Activated CD8-positive, alpha-beta memory T cell treated with anti-CD3 and anti-CD28 coated beads for 1 hour (primary cell): Measurements from ENCODE around the gene TMEM97.
A peak's percentile ranks its signal among the peaks of the same experiment; 100 is the strongest.
"Not testable (repeated sequence)": the region's sequence is repeated elsewhere in the genome, so short reads cannot be mapped to it uniquely, and the experiment has no call there.

ENCODE experiments used
- DNase-seq, 2 donors: peaks; one replicate each; pipeline ENCODE4 v3.0.0-alpha.2; 2020; ENCODE audit warnings: low read depth in 1 of 2; ENCODE audit errors: extremely low read depth in 1 of 2

Gene TMEM97

DNA sequence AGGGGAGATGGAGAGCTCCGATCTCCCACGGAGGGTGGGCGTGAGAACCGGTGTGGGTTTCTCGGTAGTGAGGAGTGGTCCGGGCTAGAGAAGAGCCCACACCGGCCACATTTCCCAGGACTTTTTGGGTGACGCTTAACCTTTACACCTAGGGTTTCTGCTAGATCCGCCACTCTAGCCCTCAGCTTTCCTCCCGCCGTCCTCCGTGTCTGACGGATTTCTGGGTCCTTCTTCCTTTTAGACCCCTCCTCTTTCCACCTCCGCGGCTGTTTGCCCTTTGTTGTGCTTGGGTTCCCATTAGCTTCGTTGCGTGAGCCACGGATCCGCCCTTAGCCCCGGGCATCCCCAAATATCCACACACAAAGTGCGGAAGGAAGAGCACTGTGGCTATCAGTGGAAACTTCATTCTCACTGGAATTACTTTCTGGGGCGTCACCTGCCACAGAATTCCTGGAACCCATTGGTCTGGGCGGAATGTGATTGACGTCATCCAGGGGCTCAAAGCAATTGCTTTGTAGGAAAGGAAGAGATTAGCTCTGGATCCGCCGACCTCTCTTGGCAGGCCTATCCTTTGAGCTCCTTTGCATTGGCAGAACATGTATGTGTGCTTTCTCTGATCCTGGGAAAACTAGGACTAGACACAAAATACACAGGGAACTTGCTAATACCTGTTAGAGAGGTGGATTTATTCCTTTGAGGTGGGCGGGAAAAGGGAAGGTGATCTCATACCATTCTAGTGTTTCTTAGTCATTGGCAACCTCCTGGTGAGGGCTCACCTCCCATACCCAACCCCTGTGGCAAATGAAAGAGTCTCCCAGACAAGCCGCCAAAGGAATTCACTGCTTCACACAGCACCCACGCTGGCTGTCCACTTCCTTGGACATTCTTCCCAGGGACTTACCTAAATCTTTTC, 17.2 kb downstream of the TMEM97 start:
- no peak for DNase-seq

DNA sequence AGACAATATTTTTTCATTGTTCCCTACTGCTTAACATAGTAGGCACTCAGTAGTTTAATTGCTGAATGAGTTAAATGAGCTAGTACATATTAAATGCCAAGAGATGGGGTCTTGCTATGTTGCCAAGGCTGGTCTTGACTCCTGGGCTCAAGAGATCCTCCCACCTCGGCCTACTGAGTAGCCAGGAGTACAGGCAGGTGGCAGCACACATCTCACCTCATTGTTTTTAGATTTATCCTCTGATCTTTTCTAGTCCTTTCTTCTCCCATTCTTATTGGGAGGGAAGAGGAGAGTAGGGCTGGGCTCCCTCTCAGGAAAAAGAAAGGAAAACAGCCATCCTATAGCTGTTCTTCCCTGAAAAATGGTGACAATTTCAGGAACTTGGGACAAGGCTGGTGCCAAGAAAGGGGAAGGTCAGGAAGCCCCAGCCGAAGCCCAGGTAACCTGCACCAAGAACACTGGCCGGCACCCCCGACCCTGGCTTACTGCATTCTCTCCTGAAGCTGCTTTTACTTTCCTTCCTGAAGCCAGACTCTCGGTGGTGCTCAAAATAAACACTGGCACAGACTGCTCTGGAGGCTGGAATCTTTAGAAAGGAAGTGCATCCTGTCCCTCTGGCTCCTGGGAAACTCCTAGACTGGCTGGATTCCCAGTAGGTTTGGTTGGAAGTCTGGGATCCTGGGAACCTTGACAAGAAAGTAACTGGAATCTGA, 19.2 kb downstream of the TMEM97 start:
- no peak for DNase-seq

DNA sequence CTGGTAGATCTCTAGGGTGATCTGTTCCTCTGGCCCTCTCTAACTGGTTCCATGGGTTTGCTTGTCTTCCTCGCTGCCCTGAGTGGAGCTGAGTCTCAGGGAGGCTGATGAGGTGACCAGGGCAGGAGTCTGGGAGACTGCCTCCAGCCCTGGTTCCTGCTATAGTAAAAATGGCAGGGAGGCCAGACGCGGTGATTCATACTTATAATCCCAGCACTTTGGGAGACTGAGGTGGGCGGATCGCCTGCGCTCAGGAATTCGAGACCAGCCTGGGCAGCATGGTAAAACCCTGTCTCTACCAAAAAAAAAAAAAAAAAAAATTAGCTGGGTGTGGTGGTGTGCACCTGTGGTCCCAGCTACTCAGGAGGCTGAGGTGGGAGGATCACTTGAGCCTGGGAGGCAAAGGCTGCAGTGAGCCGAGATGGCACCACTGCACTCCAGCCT, 19.8 kb downstream of the TMEM97 start:
- DNase-seq: not testable (repeated sequence)

DNA sequence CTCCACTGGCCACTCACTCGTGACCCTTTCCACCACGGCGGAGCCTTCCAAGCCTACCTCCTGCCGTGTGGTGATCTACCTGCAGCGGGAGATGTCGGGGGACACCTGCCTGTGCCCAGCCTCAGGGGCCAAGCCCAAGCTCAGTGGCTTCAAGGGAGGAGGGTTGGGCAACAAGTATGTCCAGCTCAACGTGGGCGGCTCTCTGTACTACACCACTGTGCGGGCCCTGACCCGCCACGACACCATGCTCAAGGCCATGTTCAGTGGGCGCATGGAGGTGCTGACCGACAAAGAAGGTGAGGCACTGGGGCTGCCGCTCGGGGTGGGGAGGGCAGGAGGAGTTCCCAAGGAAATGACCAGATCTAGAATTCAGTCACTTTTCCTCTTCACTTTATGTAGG, 20.4 kb downstream of the TMEM97 start:
- no peak for DNase-seq

DNA sequence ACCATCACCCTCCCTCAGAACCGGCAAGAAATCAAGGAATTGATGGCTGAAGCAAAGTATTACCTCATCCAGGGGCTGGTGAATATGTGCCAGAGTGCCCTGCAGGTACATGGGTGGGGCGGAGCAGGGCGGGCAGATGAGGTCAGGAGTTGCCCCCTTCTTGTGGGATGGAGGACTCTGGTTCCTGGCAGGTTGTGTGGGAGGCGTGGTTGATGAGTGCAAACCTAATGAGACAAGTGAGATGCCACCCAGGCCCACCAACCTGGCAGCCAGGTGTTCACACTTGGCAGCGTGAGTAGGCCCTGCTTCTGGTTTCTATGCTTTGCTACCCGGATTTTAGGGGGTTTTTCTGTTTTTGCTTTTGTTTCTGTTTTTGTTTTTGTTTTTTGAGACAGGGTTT, 21.4 kb downstream of the TMEM97 start:
- DNase-seq: no peak

DNA sequence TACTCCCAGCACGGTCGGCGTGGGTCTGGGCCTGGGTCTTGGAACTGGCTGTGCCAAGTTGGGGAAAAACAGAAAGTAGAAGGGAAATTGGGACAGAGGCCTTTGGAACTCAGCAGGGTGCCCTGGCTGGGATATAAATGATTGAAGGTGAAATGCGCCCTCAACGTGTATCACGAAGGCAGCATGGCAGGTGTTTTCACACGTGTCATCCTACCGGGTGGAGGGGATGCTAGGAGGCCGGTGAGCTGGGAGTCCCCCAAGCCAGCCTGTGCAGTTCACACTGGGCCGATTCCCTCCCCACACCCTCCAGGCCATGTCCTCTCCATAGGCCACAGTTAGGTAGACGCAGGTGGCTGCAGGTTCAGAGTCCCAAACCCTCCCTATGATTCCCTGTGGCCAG, 22.5 kb downstream of the TMEM97 start:
- DNase-seq: no peak

DNA sequence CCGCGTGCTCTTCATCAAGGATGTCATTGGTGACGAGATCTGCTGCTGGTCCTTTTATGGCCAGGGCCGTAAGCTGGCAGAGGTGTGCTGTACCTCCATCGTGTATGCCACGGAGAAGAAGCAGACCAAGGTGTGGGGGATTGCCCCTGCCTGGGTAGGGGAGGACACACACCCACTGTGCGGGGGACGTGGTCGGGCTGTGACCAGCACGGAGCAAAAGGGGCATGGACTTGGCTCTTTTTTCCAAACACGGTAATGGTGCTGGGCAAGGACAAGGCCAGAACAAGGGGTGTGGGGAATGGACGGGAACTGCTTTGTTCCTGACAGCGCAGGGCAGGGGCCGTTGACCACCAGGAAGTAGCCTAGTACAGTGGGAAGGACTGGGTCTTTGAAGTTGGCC, 23.3 kb downstream of the TMEM97 start:
- DNase-seq: no peak

DNA sequence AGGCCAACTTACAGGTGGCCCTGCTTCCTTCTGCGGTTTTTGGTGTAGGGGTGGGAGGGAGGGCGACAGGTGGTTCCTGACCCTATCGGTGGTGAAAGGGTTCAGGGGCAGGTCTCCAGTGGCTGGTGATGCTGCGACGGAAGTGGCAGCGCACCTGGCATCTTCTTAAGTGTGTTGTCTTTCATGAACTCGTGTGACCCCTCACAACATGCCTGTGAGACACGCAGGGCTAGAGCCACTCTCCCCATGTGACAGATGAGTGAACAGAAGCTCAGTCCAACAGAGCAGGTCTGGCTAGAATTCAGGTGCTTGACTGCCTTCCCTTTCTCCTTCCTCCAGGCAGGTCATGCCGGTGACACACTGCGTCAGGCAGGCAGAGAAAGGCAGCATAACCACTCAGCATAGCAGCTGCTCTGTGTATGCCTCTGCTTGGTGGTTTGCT, 24.5 kb downstream of the TMEM97 start:
- no peak for DNase-seq

DNA sequence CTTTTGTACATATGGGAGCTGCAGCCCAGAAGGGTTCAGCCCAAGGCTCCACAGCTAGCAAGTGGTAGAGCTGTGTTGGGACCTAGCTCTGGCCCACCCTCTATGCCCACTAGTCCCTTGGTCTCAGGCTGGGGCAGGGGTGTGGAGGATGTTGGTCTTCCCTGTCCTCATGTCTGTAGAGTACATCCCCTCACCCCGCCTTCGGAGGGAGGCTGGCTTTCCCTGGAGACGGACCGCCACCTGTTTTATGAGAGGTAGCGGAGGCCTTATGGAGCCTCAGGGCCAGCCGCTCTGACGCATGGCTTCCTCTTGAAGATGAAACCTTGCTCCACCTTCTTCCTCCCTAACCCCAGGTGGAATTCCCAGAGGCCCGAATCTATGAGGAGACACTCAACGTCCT, 25.0 kb downstream of the TMEM97 start:
- no peak for DNase-seq

DNA sequence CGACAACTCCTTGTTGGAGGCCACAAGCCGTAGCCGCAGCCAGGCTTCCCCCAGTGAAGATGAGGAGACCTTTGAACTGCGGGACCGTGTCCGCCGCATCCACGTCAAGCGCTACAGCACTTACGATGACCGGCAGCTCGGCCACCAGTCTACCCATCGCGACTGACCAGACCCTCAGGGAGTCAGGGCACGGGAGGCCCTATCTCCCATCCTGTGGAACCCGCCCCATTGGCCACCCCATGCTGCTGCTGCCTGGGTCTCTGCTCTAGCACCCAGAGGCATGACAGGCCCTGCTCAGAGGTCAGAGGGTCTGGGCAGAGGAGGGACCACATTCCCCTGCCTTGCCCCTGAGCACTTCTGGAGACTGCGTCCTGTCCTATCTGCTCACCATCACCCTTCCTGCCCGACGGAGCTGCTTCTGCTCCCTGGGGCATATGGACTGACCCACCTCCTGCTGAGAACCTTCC, 25.5 kb downstream of the TMEM97 start:
- no peak for DNase-seq

DNA sequence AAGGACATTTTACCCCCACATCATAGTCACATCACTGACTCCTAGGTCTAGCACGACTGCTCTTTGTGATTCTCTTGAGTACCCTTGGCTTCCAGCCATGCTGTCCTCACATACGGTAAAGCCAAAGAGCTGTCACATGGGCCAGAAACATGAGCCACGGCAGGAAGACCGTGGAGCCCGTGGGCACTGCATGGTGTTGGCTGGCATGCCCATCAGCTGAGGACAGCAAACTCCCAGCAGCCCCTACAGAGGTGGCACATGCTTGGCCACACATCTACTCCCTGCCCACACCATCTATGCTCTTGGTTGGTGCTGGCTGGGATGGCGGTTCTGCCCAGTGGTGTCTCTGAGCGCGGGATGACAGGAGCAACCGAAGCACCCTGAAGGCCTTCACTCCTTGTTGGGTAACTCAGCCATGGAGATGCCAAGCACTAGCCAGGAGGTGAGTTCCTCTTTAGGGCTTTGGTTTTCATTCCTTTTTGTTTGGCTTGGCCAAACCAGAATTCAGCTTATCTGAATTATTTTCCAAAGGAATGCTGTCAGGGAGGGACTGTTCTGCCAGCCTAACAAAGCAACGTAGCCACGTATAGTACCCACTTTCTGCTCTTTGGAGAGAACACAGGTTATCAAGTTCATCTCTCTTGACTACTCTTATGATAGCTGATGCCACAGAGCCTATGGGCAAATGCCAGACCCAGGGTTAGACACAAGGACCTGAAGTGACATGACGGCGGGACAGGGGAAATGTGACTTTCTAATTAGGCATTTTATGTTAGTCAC, 26.6 kb downstream of the TMEM97 start:
- DNase-seq: no peak

DNA sequence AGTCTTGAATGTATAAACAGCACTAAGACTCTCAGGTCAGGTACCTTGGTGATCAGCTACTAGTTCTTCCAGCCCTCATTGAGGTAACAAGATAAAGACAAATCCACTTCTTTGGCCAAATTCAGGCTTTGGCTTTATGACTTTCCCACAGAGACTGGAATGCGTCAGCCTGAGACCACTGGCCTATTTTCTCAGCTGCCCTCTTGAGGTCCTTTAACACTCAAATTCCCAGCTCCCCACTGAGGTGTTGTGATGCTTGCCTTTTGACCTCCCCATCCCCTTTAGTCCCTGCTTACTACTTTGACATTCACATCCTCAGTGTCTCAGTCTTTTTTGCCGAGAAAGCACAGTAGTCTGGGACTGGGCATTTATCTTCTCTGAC, 27.2 kb downstream of the TMEM97 start:
- no peak for DNase-seq

DNA sequence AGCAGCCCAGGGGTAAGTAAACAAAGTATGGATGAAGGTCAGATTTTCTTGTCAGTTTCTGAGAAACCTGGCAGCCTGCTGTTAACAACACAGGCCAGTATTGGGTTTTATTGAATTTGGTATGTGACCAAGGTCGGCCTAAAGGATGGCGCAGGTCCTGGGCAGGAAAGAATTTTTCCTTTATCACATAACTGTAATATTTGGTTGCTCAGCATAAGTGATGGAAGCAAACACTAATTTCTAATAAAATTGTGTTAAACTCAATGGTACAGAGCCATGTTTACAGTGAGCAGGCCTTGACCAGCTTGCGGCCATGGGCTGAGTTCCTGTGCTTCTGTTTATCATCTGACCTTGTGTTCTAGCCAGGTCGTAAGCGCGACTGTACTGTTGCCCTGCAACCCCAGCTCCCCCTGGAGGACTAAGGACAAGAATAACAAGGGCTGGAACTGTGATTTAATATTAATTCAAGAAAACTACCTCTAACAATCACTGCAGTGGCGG, 27.8 kb downstream of the TMEM97 start:
- DNase-seq: no peak

DNA sequence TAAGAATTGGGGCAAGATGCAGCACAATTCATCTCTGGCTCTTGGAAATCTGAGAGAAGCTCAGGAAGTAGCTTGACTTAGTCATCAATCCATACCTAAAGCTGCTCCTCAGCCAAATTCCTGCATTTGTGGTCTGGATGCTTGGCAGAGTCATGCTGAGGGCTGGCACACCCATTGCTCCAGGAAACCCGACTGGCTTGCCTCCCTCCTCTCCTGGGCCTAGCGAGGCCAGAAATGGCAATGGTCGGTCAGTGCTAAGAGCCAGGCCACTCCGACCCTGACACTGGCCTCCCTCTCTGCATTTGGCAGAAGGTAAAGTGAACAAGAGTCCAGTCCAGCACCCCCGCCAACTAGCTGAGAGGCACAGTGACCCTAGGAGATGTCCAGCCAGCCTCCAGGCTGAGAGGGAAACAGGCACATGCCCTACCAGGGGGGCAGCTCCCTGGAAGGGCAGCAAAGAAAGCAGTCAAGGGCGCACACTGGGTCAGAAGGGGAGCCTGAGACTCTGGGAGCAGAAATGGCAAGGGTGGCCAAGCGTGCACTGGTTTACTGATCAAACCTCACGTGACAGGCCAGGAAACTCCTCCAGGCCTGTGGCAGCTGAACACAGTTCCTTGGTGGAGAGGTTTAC, 28.4 kb downstream of the TMEM97 start:
- DNase-seq: no peak

DNA sequence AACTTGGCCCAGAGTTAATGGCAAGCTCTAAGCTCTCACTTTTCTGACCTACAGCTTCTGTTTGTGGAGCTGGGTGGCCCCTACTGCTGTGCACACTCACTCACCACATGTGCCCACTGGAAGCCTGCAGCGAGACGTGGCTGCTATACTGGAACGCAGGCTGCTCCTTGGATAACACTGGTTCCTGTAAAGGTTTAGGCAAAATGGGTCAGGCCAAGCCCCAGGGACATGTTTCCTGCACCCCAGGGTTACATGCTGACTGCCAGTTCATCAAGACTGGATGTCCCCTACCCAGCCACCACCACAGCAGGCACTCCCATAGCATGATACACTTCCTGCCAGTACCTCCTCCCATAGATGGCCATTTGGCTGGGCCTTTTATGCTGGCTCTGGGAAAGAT, 30.0 kb downstream of the TMEM97 start:
- no peak for DNase-seq

DNA sequence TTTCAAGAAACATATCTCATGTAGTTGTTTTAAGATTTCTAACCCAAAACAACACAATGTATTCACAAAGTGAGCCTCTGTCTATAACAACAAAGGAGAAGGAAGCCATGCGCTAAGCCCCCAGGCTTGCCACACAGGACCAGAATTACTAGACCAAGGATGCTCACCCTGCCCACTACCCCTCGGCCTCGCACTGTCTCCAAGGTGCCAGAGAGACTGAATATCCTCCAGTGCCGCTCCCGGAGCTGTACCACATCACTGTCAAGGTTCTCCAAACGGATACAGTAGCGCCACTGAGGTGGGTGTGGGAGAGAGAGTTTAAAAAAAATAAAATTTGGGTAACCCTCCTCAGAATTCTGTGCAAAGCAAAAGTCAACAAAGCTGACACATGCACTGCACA, 31.3 kb downstream of the TMEM97 start:
- DNase-seq: no peak

DNA sequence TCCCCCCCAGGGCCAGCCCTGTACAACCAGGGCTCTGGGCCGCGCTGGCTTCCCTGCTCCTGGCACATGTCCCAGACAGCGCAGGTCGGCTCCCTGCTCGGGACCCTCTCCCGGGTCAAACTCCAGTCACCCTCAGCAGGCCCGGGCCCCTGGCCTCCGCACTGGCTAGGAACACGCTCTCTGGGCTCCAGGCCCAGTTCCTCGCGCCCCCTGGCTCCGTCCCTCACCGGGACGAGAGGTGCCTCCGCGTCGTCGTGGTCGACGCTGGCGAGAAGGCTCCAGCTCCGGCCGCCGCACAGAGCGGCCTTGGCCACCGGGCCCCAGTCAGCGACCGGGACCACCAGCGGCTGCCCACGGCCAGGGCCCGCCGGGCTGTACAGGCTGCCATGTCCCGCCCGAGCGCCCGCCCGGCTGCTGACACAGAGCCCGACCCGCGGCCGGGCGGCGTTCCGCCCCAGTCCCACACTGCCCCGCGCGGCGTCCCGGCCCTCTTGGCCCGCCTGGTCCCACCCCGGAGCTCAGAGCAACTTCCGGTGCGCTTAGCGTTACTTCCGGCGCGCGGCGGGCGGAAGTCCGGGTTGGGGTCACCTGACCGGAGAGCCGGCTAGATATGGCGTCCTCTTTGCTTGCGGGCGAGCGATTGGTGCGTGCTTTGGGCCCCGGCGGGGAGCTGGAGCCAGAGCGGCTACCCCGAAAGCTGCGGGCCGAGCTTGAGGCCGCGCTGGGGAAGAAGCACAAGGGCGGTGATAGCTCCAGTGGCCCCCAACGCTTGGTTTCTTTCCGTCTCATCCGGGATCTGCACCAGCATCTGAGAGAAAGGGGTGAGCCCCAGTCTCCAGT, 38.3 kb downstream of the TMEM97 start, which contains the start of gene POLDIP2:
Gene POLDIP2, minus strand, starts transcription at position 467 of the 840 bp plus-strand sequence. Its CDS starts 79 bp downstream, at position 388.
- peak; percentile 87 to 94 for DNase-seq

DNA sequence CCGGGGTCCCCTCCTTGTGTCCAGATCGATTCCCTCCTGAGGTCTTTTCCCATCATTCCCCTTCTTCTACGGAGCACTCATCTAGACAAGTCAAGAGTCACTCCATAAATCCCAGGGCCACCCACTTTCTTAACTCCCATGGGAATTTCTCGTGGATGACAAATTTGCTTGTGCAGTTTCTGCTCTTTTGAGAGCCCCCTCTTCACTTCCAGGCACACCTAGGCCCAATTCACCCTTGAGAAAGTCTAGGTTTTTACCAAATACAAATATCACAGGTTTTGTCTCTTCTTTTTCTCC, 38.8 kb downstream of the TMEM97 start:
- DNase-seq: no peak

DNA sequence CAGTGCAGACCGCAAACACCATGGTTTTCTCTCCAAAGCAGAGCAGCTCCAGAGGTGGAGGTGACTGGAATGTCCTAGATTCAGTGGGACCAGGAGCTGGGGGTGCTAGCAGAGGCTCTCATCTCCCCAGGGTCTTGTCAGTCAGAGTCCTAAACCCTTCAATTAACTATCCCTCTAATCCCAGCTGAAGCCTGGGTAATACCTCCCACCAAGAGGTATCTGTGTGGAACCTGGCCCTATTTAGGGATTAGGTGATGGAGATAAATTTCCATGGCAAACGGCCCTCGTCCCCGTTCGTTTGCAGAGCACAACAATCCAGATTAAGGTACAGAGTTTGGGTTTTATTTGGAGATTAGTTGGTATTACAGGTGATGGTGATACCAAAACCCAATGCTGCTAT, 44.2 kb downstream of the TMEM97 start:
- DNase-seq: no peak
